Measurements from ENCODE around the gene PKP1.

The PKP1 gene

DNA sequence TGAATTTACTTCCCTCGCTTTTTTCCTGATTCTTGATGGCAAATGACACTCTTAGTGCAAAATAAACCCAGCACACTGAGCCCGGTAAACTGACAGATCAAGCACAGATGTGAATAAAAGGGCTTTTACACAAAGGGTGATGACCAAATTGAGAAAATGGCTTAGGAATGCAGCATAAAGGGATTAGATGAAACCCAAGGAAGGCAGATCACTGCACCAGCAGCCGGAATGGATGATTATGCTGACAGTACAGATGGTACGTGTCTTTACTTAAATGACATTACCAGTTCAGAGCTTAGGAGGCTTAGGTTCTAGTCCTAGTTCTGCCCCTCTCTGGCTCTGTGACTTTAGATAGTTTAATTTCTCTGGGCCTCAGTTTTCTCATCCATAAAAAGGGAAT, 12.0 kb downstream of the PKP1 start:
- no peak for TF ChIP-seq JUND (IDR thresholded peaks at IDR 0.05; ENCODE audit: low read depth)
- in situ Hi-C loops (cut with HindIII; ENCODE audit: low pct_unique_long_range_greater_than_20kb, low sequenced_read_pairs) = no loop called here
- DNase-seq (ENCODE audit: low read depth in 1 of 2, low spot score in 1 of 2) = no peak

DNA sequence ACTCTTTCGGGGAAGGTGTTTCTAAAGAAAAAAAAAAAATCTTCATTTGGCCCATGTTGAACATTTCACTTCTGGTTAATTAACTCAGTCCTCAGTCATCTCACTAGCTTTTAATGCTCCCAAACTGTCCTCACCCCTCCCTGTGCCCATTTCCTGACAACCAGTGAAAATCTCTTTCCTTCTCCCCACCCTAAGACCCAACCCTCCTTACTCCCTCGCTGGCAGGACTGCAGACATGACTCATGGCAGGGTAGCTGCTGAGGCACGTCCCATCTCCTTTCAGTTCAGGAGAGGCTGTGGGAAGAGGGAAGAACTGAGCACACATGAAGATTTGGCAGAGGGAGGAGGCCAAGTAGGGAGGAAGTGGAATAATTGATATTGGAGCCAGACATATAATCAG, 12.6 kb downstream of the PKP1 start:
- no peak for TF ChIP-seq JUND (IDR thresholded peaks at IDR 0.05; ENCODE audit: low read depth)
- in situ Hi-C loops (cut with HindIII; ENCODE audit: low pct_unique_long_range_greater_than_20kb, low sequenced_read_pairs) = no loop called here
- DNase-seq (ENCODE audit: low read depth in 1 of 2, low spot score in 1 of 2) = no peak

DNA sequence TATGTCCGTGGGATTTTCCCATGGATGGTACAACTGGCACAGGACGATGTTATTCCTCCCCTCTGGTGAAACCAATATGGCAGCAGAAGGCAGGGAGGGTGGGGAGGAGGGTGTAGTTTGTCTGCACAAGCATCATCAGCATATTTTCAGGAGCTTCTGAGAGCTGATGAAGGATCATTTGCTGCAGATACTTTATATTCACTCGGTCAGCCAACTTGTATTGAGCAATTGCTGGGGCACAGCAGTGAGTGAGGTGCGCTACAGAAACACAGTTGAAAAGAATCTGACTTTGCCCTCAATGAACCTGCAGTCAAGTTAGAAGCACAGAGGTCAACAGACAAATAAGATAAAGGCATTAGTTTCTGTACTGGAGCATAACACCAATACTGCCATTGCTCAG, 13.0 kb downstream of the PKP1 start:
- TF ChIP-seq JUND (IDR thresholded peaks at IDR 0.05; ENCODE audit: low read depth) = no peak
- in situ Hi-C loops (cut with HindIII; ENCODE audit: low pct_unique_long_range_greater_than_20kb, low sequenced_read_pairs) = no loop called here
- DNase-seq (ENCODE audit: low read depth in 1 of 2, low spot score in 1 of 2) = no peak

DNA sequence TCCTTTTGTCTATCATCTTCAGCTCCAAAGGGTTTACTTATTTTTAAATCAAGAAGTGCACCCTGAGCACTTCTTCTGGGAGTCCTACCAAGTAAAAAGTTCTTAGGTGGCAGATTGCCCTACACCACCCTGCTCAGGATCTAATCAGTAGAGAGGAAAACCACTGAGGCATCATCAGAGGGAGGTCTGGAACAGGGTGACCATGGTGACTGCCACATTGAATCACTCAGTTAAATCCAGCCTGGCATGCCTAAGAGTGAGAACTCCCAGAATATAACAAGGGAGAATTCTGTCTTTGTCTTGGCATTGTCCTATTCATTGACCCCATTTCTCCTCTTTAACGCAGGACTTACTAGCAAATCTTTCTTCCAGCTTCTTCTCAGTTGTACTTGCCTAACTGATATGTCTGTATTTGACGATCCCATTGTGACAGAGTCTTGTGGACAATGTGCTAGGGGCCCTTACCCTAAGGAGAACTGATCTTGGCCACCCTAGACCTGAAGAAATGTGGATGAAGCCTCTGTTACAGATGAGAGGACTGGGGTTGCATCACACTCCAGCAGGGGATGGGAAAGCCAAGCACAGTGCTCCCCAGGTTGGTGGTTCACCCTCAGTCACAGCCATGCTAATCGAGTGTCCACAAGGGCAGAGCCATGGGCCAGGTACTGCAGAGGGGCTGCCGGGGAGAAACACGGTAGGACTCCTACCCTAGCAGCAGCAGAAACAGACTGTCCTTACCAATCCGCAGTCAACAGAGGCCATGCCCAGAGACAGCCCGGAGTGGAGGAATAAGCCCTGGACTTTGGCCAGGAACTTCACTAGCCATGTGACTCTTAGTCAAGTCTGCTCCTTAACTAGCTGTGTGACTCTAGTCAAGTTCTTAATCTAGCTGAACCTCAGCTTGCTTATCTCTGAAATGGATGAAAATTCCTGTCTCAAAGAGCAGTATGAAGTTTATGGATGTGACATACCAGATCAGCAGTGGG, 15.4 kb downstream of the PKP1 start:
- no peak for TF ChIP-seq JUND (IDR thresholded peaks at IDR 0.05; ENCODE audit: low read depth)
- DNase-seq (ENCODE audit: low read depth in 1 of 2, low spot score in 1 of 2) = no peak
- in situ Hi-C loops (cut with HindIII; ENCODE audit: low pct_unique_long_range_greater_than_20kb, low sequenced_read_pairs) = no loop called here

DNA sequence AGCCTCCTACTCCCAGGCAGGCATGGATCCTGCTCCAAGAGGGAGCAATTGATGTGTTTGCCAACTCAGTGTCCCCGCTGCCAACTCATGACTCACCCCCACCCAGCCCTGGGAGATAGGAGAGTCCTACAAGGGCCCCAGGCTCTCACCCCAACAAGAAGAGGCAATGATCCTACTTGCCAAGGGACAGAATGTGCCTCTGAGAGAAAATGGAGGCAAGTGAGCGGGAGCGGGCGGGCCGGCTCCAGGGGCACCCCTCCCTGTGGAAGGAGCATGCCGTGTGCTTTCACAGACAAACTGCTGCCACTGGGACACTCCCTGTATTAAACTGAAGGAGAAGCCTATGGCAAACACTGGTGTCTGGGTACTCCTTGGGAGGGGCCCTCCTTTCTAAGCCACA, 16.7 kb downstream of the PKP1 start:
- TF ChIP-seq JUND (IDR thresholded peaks at IDR 0.05; ENCODE audit: low read depth) = no peak
- in situ Hi-C loops (cut with HindIII; ENCODE audit: low pct_unique_long_range_greater_than_20kb, low sequenced_read_pairs) = no loop called here
- DNase-seq (ENCODE audit: low read depth in 1 of 2, low spot score in 1 of 2) = no peak

DNA sequence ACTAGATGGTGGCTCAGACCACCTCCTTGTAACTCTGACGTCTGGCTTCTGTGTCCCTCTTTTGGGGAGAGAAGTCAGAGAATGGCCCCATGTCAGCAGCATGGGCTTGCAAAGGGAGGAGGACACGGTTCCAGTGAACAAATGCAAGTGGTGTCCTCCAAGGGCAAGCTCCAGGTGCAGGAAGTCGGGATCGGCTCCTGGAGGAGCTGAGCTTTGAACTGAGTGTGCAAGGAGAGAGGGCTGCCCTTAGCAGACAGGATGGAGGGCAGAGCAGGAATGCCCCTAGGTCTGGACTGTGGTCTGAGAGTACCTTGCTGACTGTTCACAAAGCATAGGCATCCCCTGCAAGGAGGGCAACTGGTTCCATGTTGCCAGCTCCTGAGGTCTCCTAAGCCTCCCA, 17.3 kb downstream of the PKP1 start:
- TF ChIP-seq JUND (IDR thresholded peaks at IDR 0.05; ENCODE audit: low read depth) = no peak
- DNase-seq (ENCODE audit: low read depth in 1 of 2, low spot score in 1 of 2) = no peak
- in situ Hi-C loops (cut with HindIII; ENCODE audit: low pct_unique_long_range_greater_than_20kb, low sequenced_read_pairs) = no loop called here

DNA sequence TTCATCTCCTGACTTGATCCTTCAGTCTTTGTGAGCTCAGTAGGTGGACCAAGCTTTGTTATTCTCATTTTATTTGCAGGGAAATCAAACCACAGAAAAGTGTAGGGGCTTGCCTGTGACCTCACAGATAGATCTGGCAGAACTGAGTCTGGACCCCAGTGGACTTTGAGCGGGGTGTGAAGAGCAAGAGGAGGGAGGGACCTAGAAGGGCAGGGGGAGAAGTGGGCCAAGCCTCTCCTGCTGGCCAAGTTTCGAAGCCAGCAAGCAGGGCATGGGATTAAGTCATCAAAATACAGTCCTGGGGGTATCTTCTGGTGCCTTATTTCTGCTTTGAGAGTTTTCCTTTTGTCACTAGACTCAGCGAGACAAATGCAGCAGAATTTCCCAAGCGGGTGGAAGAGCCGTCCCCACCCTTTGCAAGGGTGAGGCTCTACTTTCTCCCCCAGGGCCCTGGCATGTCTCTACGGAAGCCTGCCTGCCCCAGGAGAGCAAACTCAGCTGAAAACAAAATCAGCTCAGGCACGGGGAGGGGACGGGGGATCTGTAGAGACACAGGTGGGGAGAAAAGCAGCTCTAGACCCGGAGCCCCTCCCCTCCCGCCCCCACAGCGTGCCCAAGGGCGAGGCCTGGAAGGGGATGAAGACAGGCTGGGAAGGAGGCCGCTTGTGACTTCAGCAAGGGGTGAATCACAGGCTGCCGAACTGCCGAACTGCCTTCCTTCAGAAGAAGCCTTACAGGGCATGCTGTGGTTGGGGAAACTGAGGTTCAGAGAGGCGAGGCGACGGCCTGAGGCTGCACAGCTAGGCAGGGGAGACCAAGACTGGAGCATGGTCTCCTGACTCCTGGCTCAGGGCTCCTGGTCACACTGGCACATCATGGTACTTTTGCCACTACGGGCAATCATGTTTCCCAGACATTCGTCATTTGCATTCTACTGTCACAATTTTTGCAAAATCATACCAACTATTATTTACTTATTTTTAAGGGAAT, 19.2 kb downstream of the PKP1 start:
- in situ Hi-C loops (cut with HindIII; ENCODE audit: low pct_unique_long_range_greater_than_20kb, low sequenced_read_pairs) = no loop called here
- DNase-seq (ENCODE audit: low read depth in 1 of 2, low spot score in 1 of 2) = no peak
- TF ChIP-seq JUND (IDR thresholded peaks at IDR 0.05; ENCODE audit: low read depth) = no peak

DNA sequence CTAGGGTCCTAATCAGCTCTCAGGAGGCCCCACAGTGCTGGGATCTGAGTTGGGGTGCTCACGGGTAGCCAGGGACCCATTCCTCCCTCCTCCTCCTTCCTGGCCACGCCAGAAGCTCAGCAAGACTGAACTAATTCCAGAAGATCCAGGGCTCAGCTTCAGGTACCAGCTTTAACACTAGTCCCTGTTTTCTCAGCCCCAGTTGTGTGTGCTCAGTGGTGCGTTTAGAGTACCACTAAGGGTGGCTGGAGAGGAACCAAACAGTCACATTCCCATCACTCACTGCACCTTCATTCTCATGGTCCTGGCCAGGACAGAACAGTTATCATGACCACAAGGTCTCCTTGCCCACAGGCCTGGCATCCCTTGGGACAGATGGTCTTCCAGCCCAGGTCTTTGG, 20.8 kb downstream of the PKP1 start:
- in situ Hi-C loops (cut with HindIII; ENCODE audit: low pct_unique_long_range_greater_than_20kb, low sequenced_read_pairs) = no loop called here
- no peak for DNase-seq (ENCODE audit: low read depth in 1 of 2, low spot score in 1 of 2)
- no peak for TF ChIP-seq JUND (IDR thresholded peaks at IDR 0.05; ENCODE audit: low read depth)

DNA sequence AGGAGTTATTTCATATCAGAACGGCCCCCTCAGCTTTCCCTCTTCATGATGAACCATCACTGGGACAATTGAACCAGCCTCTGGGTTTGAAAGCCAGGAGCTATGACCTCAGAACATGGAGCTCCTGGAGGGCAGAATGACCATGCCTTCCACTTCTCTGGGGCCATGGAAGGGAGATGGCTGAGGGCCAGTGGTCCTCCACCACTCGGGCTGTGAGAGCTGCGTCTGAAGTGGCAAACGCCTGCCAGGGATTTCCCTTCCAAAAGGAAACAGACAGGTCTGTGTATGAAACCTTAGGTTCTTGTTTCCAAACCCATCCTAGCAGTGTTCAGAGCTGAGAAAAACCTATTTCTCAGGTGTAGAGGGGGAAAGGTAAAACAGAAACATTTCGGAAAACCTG, 22.5 kb downstream of the PKP1 start:
- no peak for DNase-seq (ENCODE audit: low read depth in 1 of 2, low spot score in 1 of 2)
- in situ Hi-C loops (cut with HindIII; ENCODE audit: low pct_unique_long_range_greater_than_20kb, low sequenced_read_pairs) = no loop called here
- no peak for TF ChIP-seq JUND (IDR thresholded peaks at IDR 0.05; ENCODE audit: low read depth)

DNA sequence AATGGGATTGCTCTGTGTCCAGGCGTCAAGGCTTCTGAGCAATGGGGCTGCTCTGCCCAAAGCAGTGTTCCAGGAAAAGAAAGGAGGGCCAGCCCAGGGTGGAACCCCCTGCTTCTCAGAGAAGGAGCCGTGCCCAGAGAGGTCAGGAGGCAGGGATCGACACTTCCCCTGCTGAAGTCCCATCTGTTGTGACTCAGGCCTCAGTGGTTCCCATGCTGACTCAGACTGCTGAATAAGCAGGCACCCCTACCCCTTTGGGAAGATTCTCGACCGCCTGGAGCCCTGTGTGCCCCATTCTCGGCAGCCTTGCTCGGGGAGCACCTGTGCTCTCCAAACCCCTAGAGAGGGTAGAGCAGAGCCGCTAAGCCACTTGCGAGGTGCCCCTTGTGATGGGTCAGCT, 23.9 kb downstream of the PKP1 start:
- DNase-seq (ENCODE audit: low read depth in 1 of 2, low spot score in 1 of 2) = no peak
- in situ Hi-C loops (cut with HindIII; ENCODE audit: low pct_unique_long_range_greater_than_20kb, low sequenced_read_pairs) = no loop called here
- no peak for TF ChIP-seq JUND (IDR thresholded peaks at IDR 0.05; ENCODE audit: low read depth)

DNA sequence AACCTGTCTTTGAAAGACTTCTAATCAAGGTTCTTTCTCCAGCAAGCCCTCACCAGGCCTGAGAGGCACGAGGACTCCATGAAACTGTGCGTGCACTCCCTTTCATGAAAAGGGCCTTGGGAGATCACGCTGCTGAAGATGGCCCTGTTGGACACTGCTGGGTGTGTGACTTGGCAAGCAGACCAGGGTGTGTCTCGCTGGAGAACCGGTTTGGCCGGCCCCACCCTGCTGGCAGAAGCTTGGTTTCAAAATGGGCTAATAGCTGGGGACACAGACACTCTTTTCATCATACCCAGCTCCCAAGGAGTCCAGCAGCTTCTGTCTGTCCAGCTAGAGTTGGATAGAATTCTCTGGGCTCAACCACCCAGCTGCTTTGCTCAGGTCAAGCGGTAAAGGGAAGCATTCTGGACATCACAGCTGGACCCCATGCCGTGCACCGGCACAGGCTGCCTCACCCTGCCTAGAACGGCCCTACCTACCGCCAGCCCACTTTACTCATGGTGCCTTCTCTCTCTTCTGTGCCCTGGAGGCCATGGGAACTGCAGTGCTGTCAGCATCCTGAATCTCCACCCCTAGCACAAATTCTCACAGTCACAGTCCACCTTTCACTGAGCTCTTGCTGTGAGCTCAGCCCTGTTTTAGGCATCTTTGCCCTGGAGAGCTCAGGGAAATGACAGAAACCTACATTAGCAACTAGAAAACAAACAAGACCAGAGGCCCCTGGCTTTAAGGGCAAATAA, 24.6 kb downstream of the PKP1 start:
- peak in 1 of 2 experiments; percentile 58 for DNase-seq (ENCODE audit: low read depth in 1 of 2, low spot score in 1 of 2)
- no peak for TF ChIP-seq JUND (IDR thresholded peaks at IDR 0.05; ENCODE audit: low read depth)
- in situ Hi-C loops (cut with HindIII; ENCODE audit: low pct_unique_long_range_greater_than_20kb, low sequenced_read_pairs) = no loop called here

DNA sequence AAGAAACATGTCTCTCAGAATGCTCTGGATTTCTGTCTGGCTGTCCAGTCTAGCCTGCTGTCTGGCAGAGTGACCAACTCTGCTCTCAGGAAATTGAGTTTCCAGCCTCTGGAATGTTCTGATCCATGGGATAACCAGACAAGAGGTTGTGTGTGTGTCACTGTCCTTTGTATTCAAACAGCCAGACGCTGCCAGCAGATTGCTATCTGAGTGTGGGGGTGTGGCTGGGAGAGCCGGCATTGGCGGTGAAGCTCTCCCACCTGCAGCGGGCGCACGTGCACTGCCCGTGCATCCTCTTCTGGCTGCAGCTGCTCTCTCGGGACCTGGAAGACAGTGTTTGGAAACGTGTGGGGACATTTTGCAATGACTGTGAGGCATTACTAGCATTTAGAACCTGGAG, 26.1 kb downstream of the PKP1 start:
- in situ Hi-C loops (cut with HindIII; ENCODE audit: low pct_unique_long_range_greater_than_20kb, low sequenced_read_pairs) = no loop called here
- no peak; the same call in 1 of the 2 replicates for TF ChIP-seq JUND (IDR thresholded peaks at IDR 0.05; ENCODE audit: low read depth)
- peak; percentile 89 to 99 for DNase-seq (ENCODE audit: low read depth in 1 of 2, low spot score in 1 of 2)

Data from T47D (cell line).